ENCODE measurements around the gene SHKBP1. TPM values are rescaled to one million over a fixed set of nuclear protein-coding genes. Genes with fewer than 3 reads are reported as not detected.

The SHKBP1 gene
- total and polyA plus RNA-seq, 2 of the 13 experiments (the other 11 are each of a cell fraction or from before 2014, with no cell fraction given) = 16.2 to 17.4 TPM

DNA sequence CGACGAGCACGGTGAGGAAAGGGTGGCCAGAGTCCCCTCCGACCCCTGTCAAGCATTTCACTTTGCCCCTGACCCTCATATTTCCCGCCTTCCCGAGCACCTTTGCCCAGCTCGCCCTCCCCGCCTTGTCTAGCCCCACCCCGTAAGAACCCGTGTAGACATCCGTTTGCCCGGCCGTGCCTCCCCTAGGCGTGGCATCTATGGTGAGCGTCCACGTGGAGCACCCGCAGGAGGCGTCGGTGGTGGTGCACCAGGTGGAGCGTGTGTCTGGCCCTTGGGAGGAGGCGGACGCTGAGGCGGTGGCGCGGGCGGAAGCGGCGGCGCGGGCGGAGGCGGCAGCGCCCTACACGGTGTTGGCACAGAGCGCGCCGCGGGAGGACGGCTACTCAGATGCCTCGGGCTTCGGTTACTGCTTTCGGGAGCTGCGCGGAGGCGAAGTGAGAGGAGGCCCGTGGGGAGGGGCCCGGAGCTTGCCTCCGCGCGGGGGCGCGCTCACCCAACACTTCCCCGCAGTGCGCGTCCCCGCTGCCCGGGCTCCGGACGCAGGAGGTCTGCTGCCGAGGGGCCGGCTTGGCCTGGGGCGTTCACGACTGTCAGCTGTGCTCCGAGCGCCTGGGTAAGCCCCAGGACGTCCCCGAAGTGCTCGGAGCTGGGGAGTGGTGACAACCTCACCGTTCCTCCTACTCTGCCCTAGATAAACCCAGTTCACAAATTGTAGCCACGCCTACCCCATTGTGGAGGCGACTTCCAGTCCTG lies 28.7 kb downstream of the SHKBP1 start (continued):
- no peak for TF ChIP-seq CCAR2 (optimal IDR thresholded peaks at IDR 0.05; ENCODE audit: low read depth, low read length)
- no peak for TF ChIP-seq ZNF235 (CRISPR knock-in tag; IDR thresholded peaks at IDR 0.05; ENCODE audit: borderline replicate concordance)
- no peak for TF ChIP-seq CBX1 (IDR thresholded peaks at IDR 0.05; ENCODE audit: low read depth)
- TF ChIP-seq IKZF1 (IDR thresholded peaks at IDR 0.05) = no peak
- TF ChIP-seq ZNF263 (CRISPR knock-in tag; IDR thresholded peaks at IDR 0.05) = peak; percentile 61; the same call in 1 of the 2 replicates
- no peak for TF ChIP-seq AKAP8 (CRISPR knock-in tag; IDR thresholded peaks at IDR 0.05)
- TF ChIP-seq FOXA1 (IDR thresholded peaks at IDR 0.05) = no peak
- TF ChIP-seq FOXA1 (CRISPR knock-in tag; IDR thresholded peaks at IDR 0.05) = no peak
- TF ChIP-seq SP5 (CRISPR knock-in tag; IDR thresholded peaks at IDR 0.05; ENCODE audit: borderline replicate concordance, low read depth) = peak; percentile 31
- TF ChIP-seq ZMYM3 (CRISPR knock-in tag; IDR thresholded peaks at IDR 0.05) = no peak
- no peak for TF ChIP-seq ATAD3A (CRISPR knock-in tag; IDR thresholded peaks at IDR 0.05)
- TF ChIP-seq BRCA1 (CRISPR knock-in tag; IDR thresholded peaks at IDR 0.05) = no peak
- TF ChIP-seq LCORL (IDR thresholded peaks at IDR 0.05) = no peak
- TF ChIP-seq LCORL (CRISPR knock-in tag; IDR thresholded peaks at IDR 0.05) = peak; percentile 65
- TF ChIP-seq TP53 (CRISPR knock-in tag; conservative IDR thresholded peaks at IDR 0.05) = no peak
- TF ChIP-seq HNRNPK (IDR thresholded peaks at IDR 0.05; ENCODE audit: low read depth, low read length, poor library complexity, severe bottlenecking) = peak; percentile 53
- TF ChIP-seq, protein P1, sequence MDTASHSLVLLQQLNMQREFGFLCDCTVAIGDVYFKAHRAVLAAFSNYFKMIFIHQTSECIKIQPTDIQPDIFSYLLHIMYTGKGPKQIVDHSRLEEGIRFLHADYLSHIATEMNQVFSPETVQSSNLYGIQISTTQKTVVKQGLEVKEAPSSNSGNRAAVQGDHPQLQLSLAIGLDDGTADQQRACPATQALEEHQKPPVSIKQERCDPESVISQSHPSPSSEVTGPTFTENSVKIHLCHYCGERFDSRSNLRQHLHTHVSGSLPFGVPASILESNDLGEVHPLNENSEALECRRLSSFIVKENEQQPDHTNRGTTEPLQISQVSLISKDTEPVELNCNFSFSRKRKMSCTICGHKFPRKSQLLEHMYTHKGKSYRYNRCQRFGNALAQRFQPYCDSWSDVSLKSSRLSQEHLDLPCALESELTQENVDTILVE (CRISPR knock-in tag; IDR thresholded peaks at IDR 0.05) = no peak
- no peak for TF ChIP-seq ZNF24 (IDR thresholded peaks at IDR 0.05)
- TF ChIP-seq NCOA1 (CRISPR knock-in tag; IDR thresholded peaks at IDR 0.05) = no peak
- TF ChIP-seq ELF1 (CRISPR knock-in tag; IDR thresholded peaks at IDR 0.05) = no peak
- peak; percentile 60; the same call in 1 of the 2 replicates for TF ChIP-seq ARNT2 (CRISPR knock-in tag; IDR thresholded peaks at IDR 0.05; ENCODE audit: low read depth)
- TF ChIP-seq ZNF253 (CRISPR knock-in tag; IDR thresholded peaks at IDR 0.05; ENCODE audit: borderline replicate concordance) = no peak; the same call in 1 of the 2 replicates
- TF ChIP-seq TOPORS (CRISPR knock-in tag; IDR thresholded peaks at IDR 0.05) = no peak
- peak; percentile 35; the same call in 1 of the 2 replicates for TF ChIP-seq TSC22D2 (CRISPR knock-in tag; IDR thresholded peaks at IDR 0.05; ENCODE audit: borderline replicate concordance)
- TF ChIP-seq, protein P2, sequence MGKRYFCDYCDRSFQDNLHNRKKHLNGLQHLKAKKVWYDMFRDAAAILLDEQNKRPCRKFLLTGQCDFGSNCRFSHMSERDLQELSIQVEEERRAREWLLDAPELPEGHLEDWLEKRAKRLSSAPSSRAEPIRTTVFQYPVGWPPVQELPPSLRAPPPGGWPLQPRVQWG (CRISPR knock-in tag; IDR thresholded peaks at IDR 0.05; ENCODE audit: borderline replicate concordance, low read depth) = no peak
- TF ChIP-seq NR2F6 (IDR thresholded peaks at IDR 0.05) = no peak
- no peak; the same call in 1 of the 2 replicates for TF ChIP-seq NR2F6 (CRISPR knock-in tag; IDR thresholded peaks at IDR 0.05)
- TF ChIP-seq ZNF207 (IDR thresholded peaks at IDR 0.05; ENCODE audit: borderline replicate concordance) = no peak
- TF ChIP-seq MYC (CRISPR knock-in tag; IDR thresholded peaks at IDR 0.05; ENCODE audit: borderline replicate concordance) = peak; percentile 63; the same call in 1 of the 2 replicates
- TF ChIP-seq, protein P3, sequence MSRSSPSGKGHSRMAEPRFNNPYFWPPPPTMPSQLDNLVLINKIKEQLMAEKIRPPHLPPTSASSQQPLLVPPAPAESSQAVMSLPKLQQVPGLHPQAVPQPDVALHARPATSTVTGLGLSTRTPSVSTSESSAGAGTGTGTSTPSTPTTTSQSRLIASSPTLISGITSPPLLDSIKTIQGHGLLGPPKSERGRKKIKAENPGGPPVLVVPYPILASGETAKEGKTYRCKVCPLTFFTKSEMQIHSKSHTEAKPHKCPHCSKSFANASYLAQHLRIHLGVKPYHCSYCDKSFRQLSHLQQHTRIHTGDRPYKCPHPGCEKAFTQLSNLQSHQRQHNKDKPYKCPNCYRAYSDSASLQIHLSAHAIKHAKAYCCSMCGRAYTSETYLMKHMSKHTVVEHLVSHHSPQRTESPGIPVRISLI (CRISPR knock-in tag; IDR thresholded peaks at IDR 0.05; ENCODE audit: borderline replicate concordance) = no peak
- no peak for TF ChIP-seq RAD21 (CRISPR knock-in tag; IDR thresholded peaks at IDR 0.05)
- TF ChIP-seq KLF6 (CRISPR knock-in tag; IDR thresholded peaks at IDR 0.05) = 0 out of 2 replicates have a peak, but pooled peaks have one; percentile 27
- TF ChIP-seq ATF1 (CRISPR knock-in tag; IDR thresholded peaks at IDR 0.05) = no peak
- no peak for TF ChIP-seq ZBTB7A (CRISPR knock-in tag; IDR thresholded peaks at IDR 0.05)
